Measurements from ENCODE around the gene NAP1L4. TPM values are rescaled to one million over a fixed set of nuclear protein-coding genes. Genes with fewer than 3 reads are reported as not detected.
A peak's percentile ranks its signal among the peaks of the same experiment; 100 is the strongest.

NAP1L4 gene
- total RNA-seq, 1 experiment from 2014 or later = 274 TPM

DNA sequence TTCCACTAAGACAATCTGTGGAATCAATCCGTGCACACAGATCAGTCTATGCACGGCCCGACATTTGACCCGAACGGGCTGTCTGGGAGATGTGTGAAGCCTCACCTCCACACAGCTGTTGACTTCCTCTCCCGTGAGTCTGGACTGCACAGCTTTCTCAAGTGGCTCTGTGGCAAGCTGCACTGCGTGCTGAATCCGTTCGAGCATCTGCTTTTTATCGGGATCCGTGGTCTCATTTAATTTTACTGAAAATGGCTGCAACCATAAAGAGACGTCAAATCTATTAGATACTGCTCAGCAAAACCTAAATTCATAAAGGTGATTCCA lies 45.8 kb upstream of the NAP1L4 start:
- no peaks in the 10 kb centered on the region for H3K27me3 ChIP-seq (ENCODE audit: control insufficient read depth, insufficient read depth, low read length)
- H3K9me3 ChIP-seq (ENCODE audit: control insufficient read depth, insufficient read depth, low read depth, low read length) = no peaks in the 10 kb centered on the region
- CTCF ChIA-PET = interaction anchor here (0.8 to 5.1 kb wide), 10 partner anchors 8 to 178 kb away, joined by 3 to 72 read pairs (median 4); no protein-coding TSS in a partner anchor
- DNase-seq (ENCODE audit: low read depth, low spot score) (no peak), ATAC-seq (peak; percentile 50)
- in situ Hi-C loops (cut with HindIII; ENCODE audit: low pct_unique_long_range_greater_than_20kb, low sequenced_read_pairs) = no loop called here
- POLR2A ChIA-PET = interaction anchor here (0.7 kb wide), 1 partner anchor 20 kb away, joined by 3 read pairs; the partner anchor contains the start of gene CARS1
- H3K4me3 ChIP-seq (ENCODE audit: low read depth in 2 of 2, low read length in 2 of 2) = no peak overlapping the region
- H3K4me1 ChIP-seq (ENCODE audit: control insufficient read depth, insufficient read depth, low read length) = peaks cover 5% of the 10 kb centered on the region; the same call in 1 of the 2 replicates
- no peak overlapping the region for H3K27ac ChIP-seq (ENCODE audit: low read length)
- H3K36me3 ChIP-seq (ENCODE audit: control insufficient read depth, insufficient read depth, low read length) = peaks cover 53% of the 10 kb centered on the region
- TF ChIP-seq POLR2AphosphoS5 (IDR thresholded peaks at IDR 0.05; ENCODE audit: low read depth, low read length) (no peak), TCF7L2 (IDR thresholded peaks at IDR 0.05; ENCODE audit: low read depth, low read length) (no peak), SIN3A (IDR thresholded peaks at IDR 0.05; ENCODE audit: borderline replicate concordance, insufficient read depth, low read depth, low read length) (no peak)
- TF ChIP-seq, protein P1, sequence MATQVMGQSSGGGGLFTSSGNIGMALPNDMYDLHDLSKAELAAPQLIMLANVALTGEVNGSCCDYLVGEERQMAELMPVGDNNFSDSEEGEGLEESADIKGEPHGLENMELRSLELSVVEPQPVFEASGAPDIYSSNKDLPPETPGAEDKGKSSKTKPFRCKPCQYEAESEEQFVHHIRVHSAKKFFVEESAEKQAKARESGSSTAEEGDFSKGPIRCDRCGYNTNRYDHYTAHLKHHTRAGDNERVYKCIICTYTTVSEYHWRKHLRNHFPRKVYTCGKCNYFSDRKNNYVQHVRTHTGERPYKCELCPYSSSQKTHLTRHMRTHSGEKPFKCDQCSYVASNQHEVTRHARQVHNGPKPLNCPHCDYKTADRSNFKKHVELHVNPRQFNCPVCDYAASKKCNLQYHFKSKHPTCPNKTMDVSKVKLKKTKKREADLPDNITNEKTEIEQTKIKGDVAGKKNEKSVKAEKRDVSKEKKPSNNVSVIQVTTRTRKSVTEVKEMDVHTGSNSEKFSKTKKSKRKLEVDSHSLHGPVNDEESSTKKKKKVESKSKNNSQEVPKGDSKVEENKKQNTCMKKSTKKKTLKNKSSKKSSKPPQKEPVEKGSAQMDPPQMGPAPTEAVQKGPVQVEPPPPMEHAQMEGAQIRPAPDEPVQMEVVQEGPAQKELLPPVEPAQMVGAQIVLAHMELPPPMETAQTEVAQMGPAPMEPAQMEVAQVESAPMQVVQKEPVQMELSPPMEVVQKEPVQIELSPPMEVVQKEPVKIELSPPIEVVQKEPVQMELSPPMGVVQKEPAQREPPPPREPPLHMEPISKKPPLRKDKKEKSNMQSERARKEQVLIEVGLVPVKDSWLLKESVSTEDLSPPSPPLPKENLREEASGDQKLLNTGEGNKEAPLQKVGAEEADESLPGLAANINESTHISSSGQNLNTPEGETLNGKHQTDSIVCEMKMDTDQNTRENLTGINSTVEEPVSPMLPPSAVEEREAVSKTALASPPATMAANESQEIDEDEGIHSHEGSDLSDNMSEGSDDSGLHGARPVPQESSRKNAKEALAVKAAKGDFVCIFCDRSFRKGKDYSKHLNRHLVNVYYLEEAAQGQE (IDR thresholded peaks at IDR 0.05; ENCODE audit: insufficient read depth in 1 of 2, low read depth in 2 of 2, low read length in 1 of 2) = no peak
- TF ChIP-seq, protein P2, sequence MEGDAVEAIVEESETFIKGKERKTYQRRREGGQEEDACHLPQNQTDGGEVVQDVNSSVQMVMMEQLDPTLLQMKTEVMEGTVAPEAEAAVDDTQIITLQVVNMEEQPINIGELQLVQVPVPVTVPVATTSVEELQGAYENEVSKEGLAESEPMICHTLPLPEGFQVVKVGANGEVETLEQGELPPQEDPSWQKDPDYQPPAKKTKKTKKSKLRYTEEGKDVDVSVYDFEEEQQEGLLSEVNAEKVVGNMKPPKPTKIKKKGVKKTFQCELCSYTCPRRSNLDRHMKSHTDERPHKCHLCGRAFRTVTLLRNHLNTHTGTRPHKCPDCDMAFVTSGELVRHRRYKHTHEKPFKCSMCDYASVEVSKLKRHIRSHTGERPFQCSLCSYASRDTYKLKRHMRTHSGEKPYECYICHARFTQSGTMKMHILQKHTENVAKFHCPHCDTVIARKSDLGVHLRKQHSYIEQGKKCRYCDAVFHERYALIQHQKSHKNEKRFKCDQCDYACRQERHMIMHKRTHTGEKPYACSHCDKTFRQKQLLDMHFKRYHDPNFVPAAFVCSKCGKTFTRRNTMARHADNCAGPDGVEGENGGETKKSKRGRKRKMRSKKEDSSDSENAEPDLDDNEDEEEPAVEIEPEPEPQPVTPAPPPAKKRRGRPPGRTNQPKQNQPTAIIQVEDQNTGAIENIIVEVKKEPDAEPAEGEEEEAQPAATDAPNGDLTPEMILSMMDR (IDR thresholded peaks at IDR 0.05) = no peak
- intact Hi-C loops (cut with micrococcal nuclease; ENCODE audit: unreplicated experiment) = no loop called here
- no TSS peak for BruUV-seq (replicated peaks)

DNA sequence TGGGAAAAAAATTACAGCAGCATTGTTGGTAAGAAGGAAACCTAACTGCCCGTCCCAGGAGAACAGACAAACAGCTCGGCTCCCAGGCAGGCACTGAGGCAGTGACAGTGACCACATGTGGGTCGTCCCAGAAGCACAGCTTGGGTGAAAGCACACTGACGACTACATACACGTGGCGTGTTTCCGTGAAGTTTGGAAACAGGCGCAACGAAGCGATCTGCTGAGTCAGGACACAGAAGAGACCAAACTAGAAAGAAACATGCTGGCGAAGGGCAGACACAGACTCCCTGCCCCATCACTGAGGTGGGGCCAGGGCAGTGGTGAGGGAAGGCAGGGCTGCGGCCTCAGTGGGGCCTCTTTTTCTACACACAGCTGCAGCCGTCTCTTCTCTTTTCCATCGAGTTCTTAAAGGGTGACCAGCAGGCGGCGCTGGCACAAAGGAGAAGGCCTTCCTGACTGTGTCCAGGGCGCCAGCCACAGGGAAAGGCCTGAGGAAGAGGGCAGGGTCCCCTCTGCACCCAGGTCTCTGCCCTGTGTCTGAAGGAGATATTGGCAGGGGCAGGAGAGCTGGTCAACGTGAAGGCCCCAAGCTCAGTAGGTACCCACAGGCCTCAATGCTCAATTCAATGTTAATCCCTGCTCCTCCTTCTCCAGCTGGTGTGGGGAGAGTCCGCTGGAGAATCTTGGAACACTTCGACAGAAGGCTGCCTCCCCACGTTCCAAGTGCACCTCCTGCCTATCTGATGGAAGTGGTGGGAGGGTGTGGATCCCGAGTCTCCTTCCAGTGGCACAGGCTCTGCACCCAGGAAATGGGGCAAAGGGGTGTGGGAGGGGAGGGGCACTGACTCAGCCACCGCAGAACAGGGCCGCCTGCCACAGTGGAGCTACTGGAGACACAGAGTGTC lies 45.2 kb upstream of the NAP1L4 start:
- Histone ChIP-seq H3K4me1 (ENCODE audit: control insufficient read depth, insufficient read depth, low read length) (no peaks in the 10 kb centered on the region), H3K9me3 (ENCODE audit: control insufficient read depth, insufficient read depth, low read depth, low read length) (no peaks in the 10 kb centered on the region), H3K27me3 (ENCODE audit: control insufficient read depth, insufficient read depth, low read length) (no peaks in the 10 kb centered on the region), H3K27ac (ENCODE audit: low read length) (no peak overlapping the region), H3K4me3 (ENCODE audit: low read depth in 2 of 2, low read length in 2 of 2) (no peak overlapping the region), H3K36me3 (ENCODE audit: control insufficient read depth, insufficient read depth, low read length) (peaks cover 54% of the 10 kb centered on the region)
- no peak for TF ChIP-seq POLR2AphosphoS5 (IDR thresholded peaks at IDR 0.05; ENCODE audit: low read depth, low read length)
- no peak for TF ChIP-seq SIN3A (IDR thresholded peaks at IDR 0.05; ENCODE audit: borderline replicate concordance, insufficient read depth, low read depth, low read length)
- TF ChIP-seq, protein P1 (IDR thresholded peaks at IDR 0.05; ENCODE audit: insufficient read depth in 1 of 2, low read depth in 2 of 2, low read length in 1 of 2) = no peak
- TF ChIP-seq TCF7L2 (IDR thresholded peaks at IDR 0.05; ENCODE audit: low read depth, low read length) = no peak
- TF ChIP-seq, protein P2 (IDR thresholded peaks at IDR 0.05) = peak; percentile 99
- no TSS peak for BruUV-seq (replicated peaks)
- ATAC-seq (peak; percentile 95), DNase-seq (ENCODE audit: low read depth, low spot score) (no peak)
- intact Hi-C loops (cut with micrococcal nuclease; ENCODE audit: unreplicated experiment) (no loop called here), in situ Hi-C loops (cut with HindIII; ENCODE audit: low pct_unique_long_range_greater_than_20kb, low sequenced_read_pairs) (no loop called here)
- POLR2A ChIA-PET = interaction anchor here (0.7 kb wide), 2 partner anchors 20 to 356 kb away, joined by 3 read pairs; partner anchors contain the start of gene CARS1
- CTCF ChIA-PET = interaction anchor here (0.8 to 5.1 kb wide), 10 partner anchors 9 to 179 kb away, joined by 3 to 72 read pairs (median 4); no protein-coding TSS in a partner anchor

Data from Panc1 (cell line).